ENCODE measurements around the gene BRAP.
"Not testable (repeated sequence)": the region's sequence is repeated elsewhere in the genome, so short reads cannot be mapped to it uniquely, and the experiment has no call there.

The BRAP gene

GRCh38 chr12:111685322-111685810 is 390 bp downstream of the BRAP start:
- H3K9me2 ChIP-seq (replicated peaks; ENCODE audit: insufficient read depth, low read length): no peaks in the 10 kb centered on the region
- H3K79me2 ChIP-seq (ENCODE audit: low read length): peaks cover 34% of the 10 kb centered on the region
- H3K27me3 ChIP-seq (replicated peaks; ENCODE audit: insufficient read depth, low read length): no peaks in the 10 kb centered on the region

GRCh38 chr12:111684485-111685198 is 1.1 kb downstream of the BRAP start:
- H2AFZ ChIP-seq (ENCODE audit: low read length): peak overlapping the region; percentile 58; the same call in 1 of the 2 replicates
- not testable (repeated sequence) for H3K9me3 ChIP-seq (replicated peaks; ENCODE audit: insufficient read depth, low read length); H3K9me2 ChIP-seq (replicated peaks; ENCODE audit: insufficient read depth, low read length); H3F3A ChIP-seq (ENCODE audit: insufficient read depth, low read length); H3K36me3 ChIP-seq (replicated peaks; ENCODE audit: insufficient read depth, low read length); H3K27ac ChIP-seq (ENCODE audit: low read length); H4K20me1 ChIP-seq (ENCODE audit: insufficient read depth, low read length); H3K4me1 ChIP-seq (ENCODE audit: low read length); H3K27me3 ChIP-seq (replicated peaks; ENCODE audit: insufficient read depth, low read length); DNase-seq
- H3K9ac ChIP-seq (ENCODE audit: low read length): peak overlapping the region; percentile 86
- H3K4me3 ChIP-seq (ENCODE audit: low read length): peak overlapping the region; percentile 93
- peaks cover 34% of the 10 kb centered on the region for H3K79me2 ChIP-seq (ENCODE audit: low read length)
- H3K4me2 ChIP-seq (ENCODE audit: low read depth, low read length): peak overlapping the region; percentile 74

More at GRCh38 chr12:111685322-111685810, 390 bp downstream of the BRAP start:
- no peaks in the 10 kb centered on the region for H3K36me3 ChIP-seq (replicated peaks; ENCODE audit: insufficient read depth, low read length)
- H3K9me3 ChIP-seq (replicated peaks; ENCODE audit: insufficient read depth, low read length): no peaks in the 10 kb centered on the region
- no peak for DNase-seq
- H3K4me3 ChIP-seq (ENCODE audit: low read length): peak overlapping the region; percentile 93
- H3K4me2 ChIP-seq (ENCODE audit: low read depth, low read length): peak overlapping the region; percentile 74
- no peaks in the 10 kb centered on the region for H4K20me1 ChIP-seq (ENCODE audit: insufficient read depth, low read length)
- peaks cover 3% of the 10 kb centered on the region; the same call in 1 of the 2 replicates for H3F3A ChIP-seq (ENCODE audit: insufficient read depth, low read length)
- no peak for TF ChIP-seq EZH2 (optimal IDR thresholded peaks at IDR 0.05; ENCODE audit: low read depth, low read length)
- TF ChIP-seq EZH2phosphoT487 (IDR thresholded peaks at IDR 0.05; ENCODE audit: low read length): no peak
- TF ChIP-seq CTCF (IDR thresholded peaks at IDR 0.05; ENCODE audit: low read length): no peak
- H3K4me1 ChIP-seq (ENCODE audit: low read length): peaks cover 6% of the 10 kb centered on the region
- H2AFZ ChIP-seq (ENCODE audit: low read length): peak overlapping the region; percentile 58
- peak overlapping the region; percentile 67; the same call in 1 of the 2 replicates for H3K27ac ChIP-seq (ENCODE audit: low read length)
- H3K9ac ChIP-seq (ENCODE audit: low read length): peak overlapping the region; percentile 86

- H2AFZ ChIP-seq (ENCODE audit: low read length): no peak overlapping the region
- H3K36me3 ChIP-seq (replicated peaks; ENCODE audit: insufficient read depth, low read length): no peaks in the 10 kb centered on the region
- no peak overlapping the region for H3K9ac ChIP-seq (ENCODE audit: low read length)
- H3K4me1 ChIP-seq (ENCODE audit: low read length): no peaks in the 10 kb centered on the region
- no peak overlapping the region for H3K4me3 ChIP-seq (ENCODE audit: low read length)
- H3F3A ChIP-seq (ENCODE audit: insufficient read depth, low read length): no peaks in the 10 kb centered on the region
- H3K9me3 ChIP-seq (replicated peaks; ENCODE audit: insufficient read depth, low read length): no peaks in the 10 kb centered on the region
- TF ChIP-seq EZH2phosphoT487 (IDR thresholded peaks at IDR 0.05; ENCODE audit: low read length): no peak
- TF ChIP-seq CTCF (IDR thresholded peaks at IDR 0.05; ENCODE audit: low read length): no peak
- no peak for TF ChIP-seq EZH2 (optimal IDR thresholded peaks at IDR 0.05; ENCODE audit: low read depth, low read length)
- H3K9me2 ChIP-seq (replicated peaks; ENCODE audit: insufficient read depth, low read length): no peaks in the 10 kb centered on the region
- DNase-seq: no peak
- H3K27me3 ChIP-seq (replicated peaks; ENCODE audit: insufficient read depth, low read length): no peaks in the 10 kb centered on the region
- H3K79me2 ChIP-seq (ENCODE audit: low read length): no peaks in the 10 kb centered on the region
- no peaks in the 10 kb centered on the region for H4K20me1 ChIP-seq (ENCODE audit: insufficient read depth, low read length)
- H3K4me2 ChIP-seq (ENCODE audit: low read depth, low read length): no peak overlapping the region
- H3K27ac ChIP-seq (ENCODE audit: low read length): no peak overlapping the region
These were observed 8.6 kb downstream of the BRAP start for GRCh38 chr12:111677186-111677585.

- no peaks in the 10 kb centered on the region for H3K9me2 ChIP-seq (replicated peaks; ENCODE audit: insufficient read depth, low read length)
- no peak overlapping the region for H3K4me3 ChIP-seq (ENCODE audit: low read length)
- H3K36me3 ChIP-seq (replicated peaks; ENCODE audit: insufficient read depth, low read length): no peaks in the 10 kb centered on the region
- no peaks in the 10 kb centered on the region for H3F3A ChIP-seq (ENCODE audit: insufficient read depth, low read length)
- no peak overlapping the region for H3K27ac ChIP-seq (ENCODE audit: low read length)
- no peaks in the 10 kb centered on the region for H3K9me3 ChIP-seq (replicated peaks; ENCODE audit: insufficient read depth, low read length)
- H4K20me1 ChIP-seq (ENCODE audit: insufficient read depth, low read length): no peaks in the 10 kb centered on the region
- no peak overlapping the region for H3K4me2 ChIP-seq (ENCODE audit: low read depth, low read length)
- H3K4me1 ChIP-seq (ENCODE audit: low read length): no peaks in the 10 kb centered on the region
- no peak overlapping the region for H3K9ac ChIP-seq (ENCODE audit: low read length)
- no peaks in the 10 kb centered on the region for H3K79me2 ChIP-seq (ENCODE audit: low read length)
- no peak overlapping the region for H2AFZ ChIP-seq (ENCODE audit: low read length)
- no peak for DNase-seq
- TF ChIP-seq CTCF (IDR thresholded peaks at IDR 0.05; ENCODE audit: low read length): no peak
- TF ChIP-seq EZH2 (optimal IDR thresholded peaks at IDR 0.05; ENCODE audit: low read depth, low read length): no peak
- no peak for TF ChIP-seq EZH2phosphoT487 (IDR thresholded peaks at IDR 0.05; ENCODE audit: low read length)
- H3K27me3 ChIP-seq (replicated peaks; ENCODE audit: insufficient read depth, low read length): no peaks in the 10 kb centered on the region
These were observed 12.3 kb downstream of the BRAP start for GRCh38 chr12:111673503-111673902.
